ENCODE data around the gene DCTN3.

DCTN3 gene

GRCh38 chr9:34589636-34590380 is 30.5 kb downstream of the DCTN3 start, which contains the start of gene CNTFR:
CNTFR (minus strand) TSS chr9:34589724; CDS start chr9:34568981, 20,743 bp downstream.
- POLR2A ChIA-PET (ENCODE audit: low non-redundant PET) = no interaction called here
- CTCF ChIA-PET = interaction anchor here (0.7 kb wide), 1 partner anchor 42 kb away, joined by 3 read pairs; no protein-coding TSS in a partner anchor
- no peak within 1 kb of the TSS for H3K27ac ChIP-seq
- TF ChIP-seq CTCF (conservative IDR thresholded peaks at IDR 0.05; ENCODE audit: low read depth) = no peak
- no peak for DNase-seq (ENCODE audit: low spot score)

GRCh38 chr9:34588671-34589635 is 31.3 kb downstream of the DCTN3 start:
- no peak for TF ChIP-seq CTCF (conservative IDR thresholded peaks at IDR 0.05; ENCODE audit: low read depth)
- no peak overlapping the region for H3K27ac ChIP-seq
- POLR2A ChIA-PET (ENCODE audit: low non-redundant PET) = no interaction called here
- CTCF ChIA-PET = interaction anchor here (0.7 to 2.0 kb wide), 3 partner anchors 15 to 41 kb away, joined by 3 to 8 read pairs (median 4); no protein-coding TSS in a partner anchor
- DNase-seq (ENCODE audit: low spot score) = no peak

GRCh38 chr9:34587271-34587670 is 33.0 kb downstream of the DCTN3 start:
- TF ChIP-seq CTCF (conservative IDR thresholded peaks at IDR 0.05; ENCODE audit: low read depth) = no peak
- H3K27ac ChIP-seq = no peak overlapping the region
- CTCF ChIA-PET = interaction anchor here (0.6 to 2.0 kb wide), 3 partner anchors 40 to 183 kb away, joined by 4 to 8 read pairs (median 4); no protein-coding TSS in a partner anchor
- DNase-seq (ENCODE audit: low spot score) = no peak
- POLR2A ChIA-PET (ENCODE audit: low non-redundant PET) = no interaction called here

- no peak for DNase-seq (ENCODE audit: low spot score)
- ChIA-PET CTCF (interaction anchor here (1.2 to 1.5 kb wide), 2 partner anchors 38 to 182 kb away, joined by 4 to 9 read pairs; no protein-coding TSS in a partner anchor), POLR2A (ENCODE audit: low non-redundant PET) (no interaction called here)
- H3K27ac ChIP-seq = no peak overlapping the region
- no peak for TF ChIP-seq CTCF (conservative IDR thresholded peaks at IDR 0.05; ENCODE audit: low read depth)
Observed at GRCh38 chr9:34585946-34586669, 34.2 kb downstream of the DCTN3 start.

GRCh38 chr9:34584970-34585369 is 35.3 kb downstream of the DCTN3 start:
- no peak for DNase-seq (ENCODE audit: low spot score)
- CTCF ChIA-PET = interaction anchor here (0.9 to 1.5 kb wide), 3 partner anchors 37 to 206 kb away, joined by 4 to 9 read pairs (median 4); no protein-coding TSS in a partner anchor
- TF ChIP-seq CTCF (conservative IDR thresholded peaks at IDR 0.05; ENCODE audit: low read depth) = no peak
- POLR2A ChIA-PET (ENCODE audit: low non-redundant PET) = no interaction called here
- H3K27ac ChIP-seq = no peak overlapping the region

Data from RWPE1 (cell line).